ENCODE data around the gene GRK6. TPM values are rescaled to one million over a fixed set of nuclear protein-coding genes. Genes with fewer than 3 reads are reported as not detected.

GRK6 gene
- total and polyA plus RNA-seq, 9 donors = 13.8 to 25.0 (median 19.3) TPM

GRCh38 chr5:177440211-177440989, 13.9 kb downstream of the GRK6 start:
- DNase-seq = peak; percentile 0
- 78% methylated on average over 23 of the region's 24 CpGs for whole genome bisulfite sequencing (ENCODE audit: insufficient coverage)
- H3K9me3 ChIP-seq (replicated peaks; ENCODE audit: control insufficient read depth, low read depth, low read length) = no peaks in the 10 kb centered on the region
- no peak overlapping the region for H3K27ac ChIP-seq (ENCODE audit: low read length)
- peaks cover 54% of the 10 kb centered on the region for H3K36me3 ChIP-seq (ENCODE audit: control insufficient read depth, insufficient read depth, low read length)
- no peak overlapping the region for H3K4me3 ChIP-seq (ENCODE audit: low read length)
- peaks cover 11% of the 10 kb centered on the region for H3K27me3 ChIP-seq (ENCODE audit: control insufficient read depth, insufficient read depth, low read length)
- peaks cover 7% of the 10 kb centered on the region for H3K4me1 ChIP-seq (ENCODE audit: control insufficient read depth, insufficient read depth, low read length)

- Histone ChIP-seq H3K36me3 (ENCODE audit: control insufficient read depth, insufficient read depth, low read length) (peaks cover 47% of the 10 kb centered on the region), H3K27ac (ENCODE audit: low read length) (no peak overlapping the region), H3K4me3 (ENCODE audit: low read length) (no peak overlapping the region), H3K4me1 (ENCODE audit: control insufficient read depth, insufficient read depth, low read length) (peaks cover 13% of the 10 kb centered on the region), H3K27me3 (ENCODE audit: control insufficient read depth, insufficient read depth, low read length) (peaks cover 19% of the 10 kb centered on the region), H3K9me3 (replicated peaks; ENCODE audit: control insufficient read depth, low read depth, low read length) (no peaks in the 10 kb centered on the region)
- DNase-seq = no peak
- WGBS (ENCODE audit: insufficient coverage) = 81% methylated on average over 22 of the region's 26 CpGs
These were observed 14.7 kb downstream of the GRK6 start for GRCh38 chr5:177440990-177441780.

- peaks cover 42% of the 10 kb centered on the region for H3K36me3 ChIP-seq (ENCODE audit: control insufficient read depth, insufficient read depth, low read length)
- WGBS (ENCODE audit: insufficient coverage) = 86% methylated on average over 10 of the region's 20 CpGs
- no peaks in the 10 kb centered on the region for H3K9me3 ChIP-seq (replicated peaks; ENCODE audit: control insufficient read depth, low read depth, low read length)
These were observed 15.8 kb downstream of the GRK6 start for GRCh38 chr5:177442066-177442826.

GRCh38 chr5:177443144-177443983, 16.9 kb downstream of the GRK6 start:
- Histone ChIP-seq H3K9me3 (replicated peaks; ENCODE audit: control insufficient read depth, low read depth, low read length) (no peaks in the 10 kb centered on the region), H3K27me3 (ENCODE audit: control insufficient read depth, insufficient read depth, low read length) (peaks cover 32% of the 10 kb centered on the region), H3K36me3 (ENCODE audit: control insufficient read depth, insufficient read depth, low read length) (peaks cover 33% of the 10 kb centered on the region), H3K27ac (ENCODE audit: low read length) (no peak overlapping the region), H3K4me3 (ENCODE audit: low read length) (no peak overlapping the region), H3K4me1 (ENCODE audit: control insufficient read depth, insufficient read depth, low read length) (peaks cover 29% of the 10 kb centered on the region)
- no peak for DNase-seq
- WGBS (ENCODE audit: insufficient coverage) = 84% methylated on average over 3 of the region's 15 CpGs

More at GRCh38 chr5:177442066-177442826, 15.8 kb downstream of the GRK6 start:
- Histone ChIP-seq H3K27me3 (ENCODE audit: control insufficient read depth, insufficient read depth, low read length) (peaks cover 22% of the 10 kb centered on the region), H3K27ac (ENCODE audit: low read length) (no peak overlapping the region), H3K4me3 (ENCODE audit: low read length) (no peak overlapping the region), H3K4me1 (ENCODE audit: control insufficient read depth, insufficient read depth, low read length) (peaks cover 19% of the 10 kb centered on the region)
- no peak for DNase-seq

GRCh38 chr5:177444106-177445051, 17.9 kb downstream of the GRK6 start:
- no peak for DNase-seq
- no peak overlapping the region for H3K4me3 ChIP-seq (ENCODE audit: low read length)
- H3K4me1 ChIP-seq (ENCODE audit: control insufficient read depth, insufficient read depth, low read length) = peaks cover 29% of the 10 kb centered on the region
- no peak overlapping the region for H3K27ac ChIP-seq (ENCODE audit: low read length)
- H3K27me3 ChIP-seq (ENCODE audit: control insufficient read depth, insufficient read depth, low read length) = peaks cover 38% of the 10 kb centered on the region
- 70% methylated on average over 5 of the region's 7 CpGs for WGBS (ENCODE audit: insufficient coverage)
- no peaks in the 10 kb centered on the region for H3K9me3 ChIP-seq (replicated peaks; ENCODE audit: control insufficient read depth, low read depth, low read length)
- peaks cover 27% of the 10 kb centered on the region for H3K36me3 ChIP-seq (ENCODE audit: control insufficient read depth, insufficient read depth, low read length)

- Histone ChIP-seq H3K36me3 (ENCODE audit: control insufficient read depth, insufficient read depth, low read length) (peaks cover 27% of the 10 kb centered on the region), H3K27me3 (ENCODE audit: control insufficient read depth, insufficient read depth, low read length) (peaks cover 43% of the 10 kb centered on the region), H3K27ac (ENCODE audit: low read length) (no peak overlapping the region), H3K4me1 (ENCODE audit: control insufficient read depth, insufficient read depth, low read length) (peaks cover 29% of the 10 kb centered on the region), H3K9me3 (replicated peaks; ENCODE audit: control insufficient read depth, low read depth, low read length) (no peaks in the 10 kb centered on the region), H3K4me3 (ENCODE audit: low read length) (no peak overlapping the region)
- DNase-seq = no peak
- WGBS (ENCODE audit: insufficient coverage) = 42% methylated on average over 5 of the region's 10 CpGs
These were observed 18.8 kb downstream of the GRK6 start for GRCh38 chr5:177445052-177445916.

GRCh38 chr5:177445917-177446199, 19.4 kb downstream of the GRK6 start:
- H3K4me3 ChIP-seq (ENCODE audit: low read length) = peak overlapping the region; percentile 43
- no peak overlapping the region for H3K27ac ChIP-seq (ENCODE audit: low read length)
- peaks cover 30% of the 10 kb centered on the region for H3K4me1 ChIP-seq (ENCODE audit: control insufficient read depth, insufficient read depth, low read length)
- no peaks in the 10 kb centered on the region for H3K9me3 ChIP-seq (replicated peaks; ENCODE audit: control insufficient read depth, low read depth, low read length)
- H3K36me3 ChIP-seq (ENCODE audit: control insufficient read depth, insufficient read depth, low read length) = peaks cover 24% of the 10 kb centered on the region
- DNase-seq = no peak
- H3K27me3 ChIP-seq (ENCODE audit: control insufficient read depth, insufficient read depth, low read length) = peaks cover 49% of the 10 kb centered on the region
- 0% methylated on average over 3 of the region's 8 CpGs for WGBS (ENCODE audit: insufficient coverage)

- under 1% methylated on average over 83 of the region's 89 CpGs for WGBS (ENCODE audit: insufficient coverage)
- Histone ChIP-seq H3K4me1 (ENCODE audit: control insufficient read depth, insufficient read depth, low read length) (peaks cover 25% of the 10 kb centered on the region), H3K36me3 (ENCODE audit: control insufficient read depth, insufficient read depth, low read length) (peaks cover 18% of the 10 kb centered on the region), H3K27ac (ENCODE audit: low read length) (no peak within 1 kb of the TSS), H3K9me3 (replicated peaks; ENCODE audit: control insufficient read depth, low read depth, low read length) (no peaks in the 10 kb centered on the region), H3K4me3 (ENCODE audit: low read length) (peak within 1 kb of the TSS; percentile 43), H3K27me3 (ENCODE audit: control insufficient read depth, insufficient read depth, low read length) (peaks cover 49% of the 10 kb centered on the region)
- peak; percentile 81 for DNase-seq
These were observed 20.0 kb downstream of the GRK6 start, which contains the start of gene PRR7 for GRCh38 chr5:177446200-177447065. PRR7 (plus strand) TSS chr5:177446814; CDS start chr5:177455068, 8,254 bp downstream.
